Activated T-helper 2 cell treated with anti-CD3 and anti-CD28 coated beads, Interferon-gamma antibody, Interleukin-2, Interleukin-4, amounts not matched to agents 10 μg/mL and 5 μg/mL and 100 μg/mL, durations not matched to agents 14 hours and 24 hours and 36 hours (primary cell): ENCODE data around the gene PRRT3. TPM values are rescaled to one million over a fixed set of nuclear protein-coding genes. Genes with fewer than 3 reads are reported as not detected.
A peak's percentile ranks its signal among the peaks of the same experiment; 100 is the strongest.
"Not testable (repeated sequence)": the region's sequence is repeated elsewhere in the genome, so short reads cannot be mapped to it uniquely, and the experiment has no call there.

Experiments
- DNase-seq: peaks from one replicate; pipeline ENCODE4 v3.0.0; 2021; ENCODE audit warnings: low spot score
- H3K27ac Mint-ChIP-seq: one replicate; pipeline ENCODE4 v1.8.0; 2021; ENCODE audit warnings: mixed read lengths
- H3K27me3 Mint-ChIP-seq: one replicate; pipeline ENCODE4 v1.8.0; 2021; ENCODE audit warnings: low read depth, mixed read lengths
- H3K36me3 Mint-ChIP-seq: one replicate; pipeline ENCODE4 v1.8.0; 2021; ENCODE audit warnings: low read depth, mixed read lengths
- H3K4me1 Mint-ChIP-seq: one replicate; pipeline ENCODE4 v1.8.0; 2021; ENCODE audit warnings: low read depth, mixed read lengths
- H3K4me3 Mint-ChIP-seq: one replicate; pipeline ENCODE4 v1.8.0; 2021; ENCODE audit warnings: low read depth, mild to moderate bottlenecking, moderate library complexity, mixed read lengths
- H3K9me3 Mint-ChIP-seq: one replicate; pipeline ENCODE4 v1.8.0; 2021; ENCODE audit warnings: mixed read lengths
- intact Hi-C: fragments of 100-400 bp; cut with micrococcal nuclease; formaldehyde crosslinking; loops from one replicate; pipeline ENCODE4 v1.15.1; 2023
- total RNA-seq: library from RNA; stranded (reverse); gene quantifications from 2 replicates; pipeline ENCODE4 v1.2.3, GENCODE V29; 2022

Gene PRRT3
- total RNA-seq, 1 donor from 2014 or later = 10.7 TPM

GRCh38 chr3:9912294-9912935 lies 39.8 kb downstream of the PRRT3 start:
- H3K36me3 Mint-ChIP-seq = no peaks in the 10 kb centered on the region
- H3K9me3 Mint-ChIP-seq = peaks cover 3% of the 10 kb centered on the region
- peaks cover 19% of the 10 kb centered on the region for H3K4me1 Mint-ChIP-seq
- intact Hi-C loops = no loop called here
- H3K27me3 Mint-ChIP-seq = peaks cover 20% of the 10 kb centered on the region
- H3K27ac Mint-ChIP-seq = no peak overlapping the region
- no peak overlapping the region for H3K4me3 Mint-ChIP-seq
- DNase-seq = no peak

- Mint-ChIP-seq H3K4me1 (peaks cover 19% of the 10 kb centered on the region), H3K36me3 (no peaks in the 10 kb centered on the region), H3K27ac (no peak overlapping the region), H3K4me3 (no peak overlapping the region), H3K27me3 (peaks cover 20% of the 10 kb centered on the region), H3K9me3 (peaks cover 3% of the 10 kb centered on the region)
- intact Hi-C loops = no loop called here
- no peak for DNase-seq
These were observed 40.3 kb downstream of the PRRT3 start for GRCh38 chr3:9911863-9912262.

- no peak overlapping the region for H3K27ac Mint-ChIP-seq
- peaks cover 13% of the 10 kb centered on the region for H3K4me1 Mint-ChIP-seq
- DNase-seq = no peak
- H3K36me3 Mint-ChIP-seq = no peaks in the 10 kb centered on the region
- intact Hi-C loops = no loop called here
- H3K4me3 Mint-ChIP-seq = no peak overlapping the region
- peaks cover 3% of the 10 kb centered on the region for H3K9me3 Mint-ChIP-seq
- H3K27me3 Mint-ChIP-seq = peaks cover 15% of the 10 kb centered on the region
These were observed 42.8 kb downstream of the PRRT3 start for GRCh38 chr3:9909221-9910013.

GRCh38 chr3:9908286-9908685 lies 43.9 kb downstream of the PRRT3 start:
- H3K36me3 Mint-ChIP-seq = no peaks in the 10 kb centered on the region
- intact Hi-C loops = no loop called here
- peaks cover 20% of the 10 kb centered on the region for H3K4me1 Mint-ChIP-seq
- H3K4me3 Mint-ChIP-seq = no peak overlapping the region
- H3K9me3 Mint-ChIP-seq = peaks cover 3% of the 10 kb centered on the region
- DNase-seq = no peak
- H3K27ac Mint-ChIP-seq = no peak overlapping the region
- H3K27me3 Mint-ChIP-seq = peaks cover 13% of the 10 kb centered on the region

- H3K36me3 Mint-ChIP-seq = no peaks in the 10 kb centered on the region
- no peaks in the 10 kb centered on the region for H3K9me3 Mint-ChIP-seq
- no peak overlapping the region for H3K4me3 Mint-ChIP-seq
- no peak overlapping the region for H3K27ac Mint-ChIP-seq
- no peak for DNase-seq
- peaks cover 10% of the 10 kb centered on the region for H3K27me3 Mint-ChIP-seq
- intact Hi-C loops = no loop called here
- H3K4me1 Mint-ChIP-seq = peaks cover 29% of the 10 kb centered on the region
These were observed 45.7 kb downstream of the PRRT3 start for GRCh38 chr3:9906480-9906879.

GRCh38 chr3:9903904-9904303 lies 48.3 kb downstream of the PRRT3 start:
- no peaks in the 10 kb centered on the region for H3K9me3 Mint-ChIP-seq
- peaks cover 25% of the 10 kb centered on the region for H3K4me1 Mint-ChIP-seq
- intact Hi-C loops = loop anchor here (1.0 kb wide), 1 partner anchor 14 kb away; the partner anchor contains the start of gene JAGN1
- no peak overlapping the region for H3K27ac Mint-ChIP-seq
- H3K36me3 Mint-ChIP-seq = no peaks in the 10 kb centered on the region
- no peak for DNase-seq
- no peak overlapping the region for H3K4me3 Mint-ChIP-seq
- no peaks in the 10 kb centered on the region for H3K27me3 Mint-ChIP-seq

GRCh38 chr3:9903238-9903624 lies 49.0 kb downstream of the PRRT3 start:
- H3K36me3 Mint-ChIP-seq = no peaks in the 10 kb centered on the region
- DNase-seq = no peak
- H3K4me3 Mint-ChIP-seq = no peak overlapping the region
- H3K4me1 Mint-ChIP-seq = peaks cover 25% of the 10 kb centered on the region
- peak overlapping the region; percentile 17 for H3K27ac Mint-ChIP-seq
- H3K9me3 Mint-ChIP-seq = no peaks in the 10 kb centered on the region
- intact Hi-C loops = loop anchor here (1.0 kb wide), 1 partner anchor 13 kb away; the partner anchor contains the start of gene JAGN1
- H3K27me3 Mint-ChIP-seq = no peaks in the 10 kb centered on the region

- intact Hi-C loops = loop anchor here (1.0 kb wide), 1 partner anchor 12 kb away; the partner anchor contains the start of gene JAGN1
- Mint-ChIP-seq H3K4me3 (peak within 1 kb of the TSS; percentile 18), H3K9me3 (no peaks in the 10 kb centered on the region)
These were observed 49.6 kb downstream of the PRRT3 start, which contains the start of gene IL17RE for GRCh38 chr3:9902372-9903237. Gene IL17RE, plus strand, starts transcription at chr3:9902848. Its CDS starts 85 bp downstream, at chr3:9902933.

GRCh38 chr3:9901967-9902366 lies 50.2 kb downstream of the PRRT3 start:
- intact Hi-C loops = no loop called here
- Mint-ChIP-seq H3K4me3 (peak overlapping the region; percentile 18), H3K4me1 (peaks cover 25% of the 10 kb centered on the region), H3K27me3 (no peaks in the 10 kb centered on the region), H3K9me3 (no peaks in the 10 kb centered on the region), H3K27ac (no peak overlapping the region), H3K36me3 (no peaks in the 10 kb centered on the region)
- no peak for DNase-seq

More at GRCh38 chr3:9902372-9903237, 49.6 kb downstream of the PRRT3 start, which contains the start of gene IL17RE:
- peaks cover 25% of the 10 kb centered on the region for H3K4me1 Mint-ChIP-seq
- H3K27ac Mint-ChIP-seq = peak within 1 kb of the TSS; percentile 67
- H3K36me3 Mint-ChIP-seq = no peaks in the 10 kb centered on the region
- no peak for DNase-seq
- H3K27me3 Mint-ChIP-seq = no peaks in the 10 kb centered on the region

- DNase-seq, H3K4me3 Mint-ChIP-seq, H3K27me3 Mint-ChIP-seq, H3K9me3 Mint-ChIP-seq, intact Hi-C loops, H3K36me3 Mint-ChIP-seq, H3K27ac Mint-ChIP-seq: not testable (repeated sequence)
- H3K4me1 Mint-ChIP-seq = peaks cover 25% of the 10 kb centered on the region
These were observed 51.2 kb downstream of the PRRT3 start for GRCh38 chr3:9900965-9901415.

- H3K4me1 Mint-ChIP-seq = peaks cover 33% of the 10 kb centered on the region
- no peaks in the 10 kb centered on the region for H3K27me3 Mint-ChIP-seq
These were observed 52.9 kb downstream of the PRRT3 start for GRCh38 chr3:9899289-9899791.

GRCh38 chr3:9898467-9899241 lies 53.6 kb downstream of the PRRT3 start:
- no peaks in the 10 kb centered on the region for H3K27me3 Mint-ChIP-seq
- no peak for DNase-seq
- H3K4me1 Mint-ChIP-seq = peaks cover 36% of the 10 kb centered on the region
- no peak overlapping the region for H3K4me3 Mint-ChIP-seq
- peaks cover 20% of the 10 kb centered on the region for H3K36me3 Mint-ChIP-seq
- H3K9me3 Mint-ChIP-seq = no peaks in the 10 kb centered on the region
- intact Hi-C loops = no loop called here
- no peak overlapping the region for H3K27ac Mint-ChIP-seq

More at GRCh38 chr3:9899289-9899791, 52.9 kb downstream of the PRRT3 start:
- no peak for DNase-seq
- H3K27ac Mint-ChIP-seq = no peak overlapping the region
- intact Hi-C loops = no loop called here
- no peaks in the 10 kb centered on the region for H3K9me3 Mint-ChIP-seq
- H3K4me3 Mint-ChIP-seq = no peak overlapping the region
- peaks cover 13% of the 10 kb centered on the region for H3K36me3 Mint-ChIP-seq
